HG02981 (cell line): ENCODE results near the gene KCTD5.
"Not testable (repeated sequence)": the region's sequence is repeated elsewhere in the genome, so short reads cannot be mapped to it uniquely, and the experiment has no call there.

ENCODE experiments used
- ATAC-seq: cut with Tn5 transposase; IDR thresholded peaks from one replicate; pipeline ENCODE4 v1.9.1; 2021; ENCODE audit warnings: mild to moderate bottlenecking, moderate library complexity; ENCODE audit not compliant: unreplicated experiment

KCTD5 gene

GRCh38 chr16:2696601-2697250 is 14.4 kb downstream of the KCTD5 start:
- not testable (repeated sequence) for ATAC-seq

- no peak for ATAC-seq
These were observed 15.2 kb downstream of the KCTD5 start for GRCh38 chr16:2697401-2697948.

GRCh38 chr16:2698103-2698870 is 16.0 kb downstream of the KCTD5 start:
- no peak for ATAC-seq

- ATAC-seq, result no peak
These were observed 16.8 kb downstream of the KCTD5 start for GRCh38 chr16:2698965-2699750.

- no peak for ATAC-seq
These were observed 17.7 kb downstream of the KCTD5 start for GRCh38 chr16:2699791-2700600.

GRCh38 chr16:2700786-2701185 is 18.5 kb downstream of the KCTD5 start:
- ATAC-seq, result no peak

- ATAC-seq, result no peak
These were observed 18.9 kb downstream of the KCTD5 start for GRCh38 chr16:2701272-2701671.

GRCh38 chr16:2701713-2702437 is 19.6 kb downstream of the KCTD5 start:
- no peak for ATAC-seq

GRCh38 chr16:2702438-2702825 is 20.1 kb downstream of the KCTD5 start:
- no peak for ATAC-seq

- ATAC-seq, result no peak
These were observed 20.8 kb downstream of the KCTD5 start for GRCh38 chr16:2702871-2703745.

GRCh38 chr16:2704166-2704982 is 22.1 kb downstream of the KCTD5 start:
- no peak for ATAC-seq

GRCh38 chr16:2704983-2705275 is 22.6 kb downstream of the KCTD5 start:
- ATAC-seq, result no peak

GRCh38 chr16:2705351-2705750 is 23.0 kb downstream of the KCTD5 start:
- no peak for ATAC-seq

- ATAC-seq, result no peak
These were observed 23.8 kb downstream of the KCTD5 start for GRCh38 chr16:2706085-2706484.

- ATAC-seq, result no peak
These were observed 24.4 kb downstream of the KCTD5 start for GRCh38 chr16:2706611-2707311.

- no peak for ATAC-seq
These were observed 25.3 kb downstream of the KCTD5 start for GRCh38 chr16:2707368-2708289.

GRCh38 chr16:2708290-2708639 is 25.9 kb downstream of the KCTD5 start:
- no peak for ATAC-seq
